Kidney (tissue), 14 donors: ENCODE measurements around the gene GPC3. TPM values are rescaled to one million over a fixed set of nuclear protein-coding genes. Genes with fewer than 3 reads are reported as not detected.

Source experiments
- DNase-seq, 5 donors: peaks; one replicate each; pipeline ENCODE4 v3.0.0-alpha.2; 2013 to 2020
- FAIRE-seq: peaks from 2 replicates; lab custom pipeline; 2012; peaks lifted over from hg19 to GRCh38; lab: Jason Lieb, UNC
- H3K27ac ChIP-seq, 2 donors: one replicate each; pipeline ENCODE4 v1.7.0; 2013; ENCODE audit warnings: low read depth in 2 of 2, low read length in 2 of 2, inconsistent platforms in 1 of 2
- H3K27me3 ChIP-seq: one replicate; pipeline ENCODE4 v1.7.1; 2013; ENCODE audit warnings: low read length, inconsistent platforms; ENCODE audit not compliant: control insufficient read depth, insufficient read depth
- H3K36me3 ChIP-seq, 3 donors: one replicate each; pipeline versions ENCODE4 v1.7.0 to v1.7.1; 2013; ENCODE audit warnings: low read length in 3 of 3, control low read depth in 1 of 3, inconsistent platforms in 1 of 3; ENCODE audit not compliant: insufficient read depth in 3 of 3, control insufficient read depth in 2 of 3
- H3K4me1 ChIP-seq, 3 donors: one replicate each; pipeline versions ENCODE4 v1.7.0 to v1.7.1; 2013; ENCODE audit warnings: low read length in 3 of 3, inconsistent platforms in 1 of 3, low read depth in 1 of 3; ENCODE audit not compliant: control insufficient read depth in 2 of 3, insufficient read depth in 2 of 3
- H3K4me3 ChIP-seq, 3 donors: one replicate each; pipeline versions ENCODE4 v1.7.0 to v1.8.1; 2013; ENCODE audit warnings: low read length in 3 of 3, control low read depth in 1 of 3, inconsistent platforms in 1 of 3
- H3K9ac ChIP-seq, 3 donors: one replicate each; pipeline versions ENCODE4 v1.7.0 to v1.7.1; 2013; ENCODE audit warnings: low read length in 3 of 3, control low read depth in 1 of 3, inconsistent platforms in 1 of 3
- H3K9me3 ChIP-seq, 3 donors: one replicate each; pipeline versions ENCODE4 v1.7.0 to v1.7.1; 2013; ENCODE audit warnings: low read length in 3 of 3, control low read depth in 1 of 3, inconsistent platforms in 1 of 3; ENCODE audit not compliant: control insufficient read depth in 2 of 3, insufficient read depth in 1 of 3
- intact Hi-C: fragments of 100-400 bp; cut with DNase I; formaldehyde crosslinking; loops from one replicate; pipeline ENCODE4 v1.11.1; 2022
- polyA plus RNA-seq: library from polyadenylated mRNA; stranded (reverse); fragments of 350-450 nt; fragmentation: Illumina TruSeq; extraction: RNeasy Lipid Tissue Mini Kit (QIAGEN cat#74804); gene quantifications from one replicate; pipeline ENCODE4 v1.2.3, GENCODE V29; 2014; ENCODE audit warnings: low read depth, low replicate concordance; ENCODE audit not compliant: insufficient read depth
- total RNA-seq: library from RNA; stranded (reverse); fragmentation: NEBNext Ultra II Directional; extraction: Animal tissue kit (Norgen Biotek cat#: 25700); gene quantifications from one replicate; pipeline ENCODE4 v1.2.1, GENCODE V29; 2021
- TF ChIP-seq, protein P1 (sequence below): IDR thresholded peaks from 3 replicates; pipeline ENCODE4 v1.5.1; 2012; ENCODE audit warnings: mild to moderate bottlenecking, moderate library complexity, borderline replicate concordance; ENCODE audit not compliant: insufficient read depth; ENCODE audit errors: extremely low read depth
- donor health status: control.
- donor health status: control.
- donor health status: control.
- donor health status: control.
- donor health status: control.
- donor health status: DM: yes; HTN: yes; CAD: no.
- donor health status: Normal renal cell carcinoma (clear cell type).

Gene GPC3
- total and polyA plus RNA-seq, 2 donors from 2014 or later, result 43.0 to 52.5 TPM

- FAIRE-seq (no peak), DNase-seq (no peak)
- Histone ChIP-seq H3K9me3 (no peaks in the 10 kb centered on the region), H3K36me3 (no peaks in the 10 kb centered on the region), H3K27ac (no peak overlapping the region), H3K9ac (no peak overlapping the region), H3K27me3 (peaks cover 2% of the 10 kb centered on the region), H3K4me3 (no peak overlapping the region), H3K4me1 (peaks cover 0 to 5% (median 0%) of the 10 kb centered on the region in 3 donors)
- intact Hi-C loops, result no loop called here
- TF ChIP-seq, protein P1, sequence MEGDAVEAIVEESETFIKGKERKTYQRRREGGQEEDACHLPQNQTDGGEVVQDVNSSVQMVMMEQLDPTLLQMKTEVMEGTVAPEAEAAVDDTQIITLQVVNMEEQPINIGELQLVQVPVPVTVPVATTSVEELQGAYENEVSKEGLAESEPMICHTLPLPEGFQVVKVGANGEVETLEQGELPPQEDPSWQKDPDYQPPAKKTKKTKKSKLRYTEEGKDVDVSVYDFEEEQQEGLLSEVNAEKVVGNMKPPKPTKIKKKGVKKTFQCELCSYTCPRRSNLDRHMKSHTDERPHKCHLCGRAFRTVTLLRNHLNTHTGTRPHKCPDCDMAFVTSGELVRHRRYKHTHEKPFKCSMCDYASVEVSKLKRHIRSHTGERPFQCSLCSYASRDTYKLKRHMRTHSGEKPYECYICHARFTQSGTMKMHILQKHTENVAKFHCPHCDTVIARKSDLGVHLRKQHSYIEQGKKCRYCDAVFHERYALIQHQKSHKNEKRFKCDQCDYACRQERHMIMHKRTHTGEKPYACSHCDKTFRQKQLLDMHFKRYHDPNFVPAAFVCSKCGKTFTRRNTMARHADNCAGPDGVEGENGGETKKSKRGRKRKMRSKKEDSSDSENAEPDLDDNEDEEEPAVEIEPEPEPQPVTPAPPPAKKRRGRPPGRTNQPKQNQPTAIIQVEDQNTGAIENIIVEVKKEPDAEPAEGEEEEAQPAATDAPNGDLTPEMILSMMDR, result no peak
Measured at GRCh38 chrX:133834771-133835170, 150.6 kb downstream of the GPC3 start.

- intact Hi-C loops, result no loop called here
- Histone ChIP-seq H3K9me3 (no peaks in the 10 kb centered on the region), H3K27me3 (peaks cover 2% of the 10 kb centered on the region), H3K4me3 (no peak overlapping the region), H3K4me1 (no peaks in the 10 kb centered on the region), H3K36me3 (no peaks in the 10 kb centered on the region), H3K27ac (no peak overlapping the region), H3K9ac (no peak overlapping the region)
- no peak for FAIRE-seq
- TF ChIP-seq, protein P1, result no peak
- DNase-seq, result no peak
Measured at GRCh38 chrX:133819546-133819945, 165.8 kb downstream of the GPC3 start.

DNA sequence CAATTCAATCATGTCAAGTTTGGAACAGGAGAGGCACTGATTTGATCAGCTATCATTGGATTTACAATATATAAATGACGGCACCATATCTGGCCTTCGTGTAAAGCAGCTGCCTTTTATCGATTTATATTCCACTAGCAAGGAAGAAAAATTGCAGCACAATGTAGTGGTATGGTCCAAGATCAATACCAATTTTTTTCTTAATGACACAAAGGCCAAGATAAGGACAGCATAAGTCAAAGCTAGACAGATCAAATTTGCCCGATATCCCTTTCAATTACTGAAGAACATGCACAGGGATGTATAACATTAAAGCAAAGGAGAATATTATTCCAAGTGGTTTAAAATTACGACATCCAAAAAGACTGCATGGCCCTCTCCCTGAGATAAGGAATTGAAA is 167.4 kb downstream of the GPC3 start:
- no peak overlapping the region for H3K4me3 ChIP-seq
- H3K36me3 ChIP-seq, result no peaks in the 10 kb centered on the region
- DNase-seq, result no peak
- no peak overlapping the region for H3K27ac ChIP-seq
- H3K4me1 ChIP-seq, result no peaks in the 10 kb centered on the region
- H3K9ac ChIP-seq, result no peak overlapping the region
- intact Hi-C loops, result no loop called here
- peaks cover 2% of the 10 kb centered on the region for H3K27me3 ChIP-seq
- FAIRE-seq, result no peak
- TF ChIP-seq, protein P1, result no peak
- no peaks in the 10 kb centered on the region for H3K9me3 ChIP-seq

GRCh38 chrX:133815496-133815895 is 169.9 kb downstream of the GPC3 start:
- Histone ChIP-seq H3K4me1 (peaks cover 0 to 2% (median 2%) of the 10 kb centered on the region in 3 donors), H3K27ac (no peak overlapping the region), H3K36me3 (no peaks in the 10 kb centered on the region), H3K27me3 (no peaks in the 10 kb centered on the region), H3K9ac (no peak overlapping the region), H3K4me3 (no peak overlapping the region), H3K9me3 (no peaks in the 10 kb centered on the region)
- TF ChIP-seq, protein P1, result no peak
- no peak for DNase-seq
- FAIRE-seq, result no peak
- intact Hi-C loops, result no loop called here
